Measurements from ENCODE around the gene CEMIP2.
"Not testable (repeated sequence)": the region's sequence is repeated elsewhere in the genome, so short reads cannot be mapped to it uniquely, and the experiment has no call there.

Gene CEMIP2

DNA sequence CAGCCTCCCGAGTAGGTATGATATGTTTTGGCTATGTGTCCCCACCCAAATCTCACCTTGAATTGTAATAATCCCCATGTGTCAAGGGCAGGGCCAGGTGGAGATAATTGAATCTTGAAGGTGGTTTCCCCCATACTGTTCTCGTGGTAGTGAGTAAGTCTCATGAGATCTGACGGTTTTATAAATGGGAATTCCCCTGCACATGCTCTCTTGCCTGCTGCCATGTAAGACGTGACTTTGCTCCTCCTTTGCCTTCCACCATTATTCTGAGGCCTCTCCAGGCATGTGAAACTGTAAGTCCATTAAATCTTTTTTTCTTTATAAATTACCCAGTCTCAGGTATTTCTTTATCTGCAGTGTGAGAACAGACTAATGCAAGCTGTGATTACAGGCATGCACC is 111.0 kb downstream of the CEMIP2 start:
- H3K27me3 ChIP-seq (ENCODE audit: control insufficient read depth in 2 of 2, insufficient read depth in 2 of 2, low read length in 2 of 2); H3K4me1 ChIP-seq (ENCODE audit: control insufficient read depth in 2 of 2, insufficient read depth in 2 of 2, low read length in 2 of 2); H3K9me3 ChIP-seq (ENCODE audit: control insufficient read depth in 2 of 2, low read length in 2 of 2); H3K36me3 ChIP-seq (ENCODE audit: control insufficient read depth in 2 of 2, insufficient read depth in 2 of 2, low read length in 2 of 2); H3K9ac ChIP-seq (ENCODE audit: low read depth in 1 of 2, low read length in 2 of 2); H3K27ac ChIP-seq (ENCODE audit: low read depth in 2 of 2, low read length in 2 of 2); H3K4me3 ChIP-seq (ENCODE audit: low read length in 2 of 2): not testable (repeated sequence)

DNA sequence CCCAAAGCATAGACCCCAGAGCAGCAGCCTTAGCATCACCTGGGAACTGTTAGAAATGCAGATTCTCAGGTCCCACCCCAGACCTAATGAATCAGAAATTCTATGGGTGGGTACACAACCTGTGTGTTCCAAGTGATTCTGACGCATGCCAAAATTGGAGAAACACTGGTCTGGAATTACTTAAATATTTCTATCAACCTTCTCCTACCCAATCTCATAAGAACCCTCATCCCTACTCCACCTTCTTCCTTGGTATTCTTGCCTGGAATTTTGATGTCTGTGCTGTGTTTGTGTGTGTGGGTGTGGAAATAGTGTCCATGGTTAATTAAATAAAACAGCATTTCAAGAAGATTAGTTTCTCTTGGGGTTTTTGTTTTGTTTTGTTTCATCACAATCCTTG is 111.8 kb downstream of the CEMIP2 start:
- Histone ChIP-seq H3K4me3 (ENCODE audit: low read length in 2 of 2) (no peak overlapping the region), H3K9ac (ENCODE audit: low read depth in 1 of 2, low read length in 2 of 2) (no peak overlapping the region), H3K27ac (ENCODE audit: low read depth in 2 of 2, low read length in 2 of 2) (no peak overlapping the region), H3K9me3 (ENCODE audit: control insufficient read depth in 2 of 2, low read length in 2 of 2) (no peaks in the 10 kb centered on the region), H3K4me1 (ENCODE audit: control insufficient read depth in 2 of 2, insufficient read depth in 2 of 2, low read length in 2 of 2) (no peaks in the 10 kb centered on the region), H3K36me3 (ENCODE audit: control insufficient read depth in 2 of 2, insufficient read depth in 2 of 2, low read length in 2 of 2) (no peaks in the 10 kb centered on the region), H3K27me3 (ENCODE audit: control insufficient read depth in 2 of 2, insufficient read depth in 2 of 2, low read length in 2 of 2) (no peaks in the 10 kb centered on the region)

DNA sequence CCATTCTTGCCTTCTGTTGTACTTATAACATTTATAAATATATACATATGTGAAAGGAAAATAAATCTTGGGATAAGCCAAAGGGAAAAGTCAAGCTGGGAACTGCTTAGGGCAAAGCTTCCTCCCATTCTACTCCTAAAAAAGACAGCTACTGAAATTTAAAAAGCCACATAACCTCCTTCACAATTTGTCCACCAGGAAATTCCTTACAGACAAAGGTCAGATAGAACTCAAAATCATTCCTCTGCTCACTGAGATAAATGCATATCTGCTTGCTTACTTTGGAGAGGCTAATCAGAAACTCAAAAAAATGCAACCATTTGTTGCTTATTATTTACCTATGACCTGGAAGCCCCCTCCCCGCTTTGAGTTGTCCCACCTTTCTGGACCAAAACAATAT is 112.5 kb downstream of the CEMIP2 start:
- no peaks in the 10 kb centered on the region for H3K27me3 ChIP-seq (ENCODE audit: control insufficient read depth in 2 of 2, insufficient read depth in 2 of 2, low read length in 2 of 2)
- H3K27ac ChIP-seq (ENCODE audit: low read depth in 2 of 2, low read length in 2 of 2) = no peak overlapping the region
- H3K4me3 ChIP-seq (ENCODE audit: low read length in 2 of 2) = no peak overlapping the region
- no peaks in the 10 kb centered on the region for H3K36me3 ChIP-seq (ENCODE audit: control insufficient read depth in 2 of 2, insufficient read depth in 2 of 2, low read length in 2 of 2)
- H3K4me1 ChIP-seq (ENCODE audit: control insufficient read depth in 2 of 2, insufficient read depth in 2 of 2, low read length in 2 of 2) = no peaks in the 10 kb centered on the region
- no peak overlapping the region for H3K9ac ChIP-seq (ENCODE audit: low read depth in 1 of 2, low read length in 2 of 2)
- H3K9me3 ChIP-seq (ENCODE audit: control insufficient read depth in 2 of 2, low read length in 2 of 2) = no peaks in the 10 kb centered on the region

DNA sequence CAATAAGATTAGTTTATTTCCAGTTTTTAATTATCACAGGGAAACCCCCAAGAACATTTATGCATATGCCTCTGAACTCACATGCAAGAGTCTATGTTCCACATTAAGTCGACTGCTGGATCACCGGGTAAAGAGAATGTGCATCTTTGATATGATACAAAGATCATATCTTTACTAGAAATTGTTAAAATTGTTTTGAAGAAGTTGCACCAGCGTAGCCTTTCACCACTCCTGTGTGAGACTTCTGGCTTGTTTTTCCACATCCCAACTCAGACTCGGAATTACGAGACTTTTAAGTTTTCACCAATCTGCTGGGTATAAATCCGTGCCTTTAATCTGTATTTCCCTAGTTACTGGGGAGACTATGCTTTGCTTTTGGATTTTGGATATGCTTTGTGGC is 113.2 kb downstream of the CEMIP2 start:
- H3K27me3 ChIP-seq (ENCODE audit: control insufficient read depth in 2 of 2, insufficient read depth in 2 of 2, low read length in 2 of 2) = no peaks in the 10 kb centered on the region

DNA sequence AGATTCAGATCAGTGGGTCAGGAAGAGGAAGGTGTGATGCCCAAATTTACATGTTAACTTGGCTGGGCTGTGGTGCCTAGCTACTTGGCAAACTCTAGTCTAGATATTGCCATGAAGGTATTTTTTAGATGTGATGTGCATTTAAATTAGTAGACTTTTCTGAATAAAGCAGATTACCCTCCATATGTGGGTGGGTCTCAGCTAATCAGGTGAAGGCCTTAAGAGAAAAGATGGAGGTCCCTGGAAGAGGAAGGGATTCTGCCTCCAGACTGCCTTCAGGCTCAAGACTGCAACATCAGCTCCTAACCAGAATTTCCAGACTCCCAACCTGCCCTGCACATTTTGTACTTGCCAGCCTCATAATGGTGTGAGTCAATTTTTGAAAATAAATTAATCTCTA is 115.8 kb downstream of the CEMIP2 start:
- H3K27me3 ChIP-seq (ENCODE audit: control insufficient read depth in 2 of 2, insufficient read depth in 2 of 2, low read length in 2 of 2) = no peaks in the 10 kb centered on the region
- H3K27ac ChIP-seq (ENCODE audit: low read depth in 2 of 2, low read length in 2 of 2) = no peak overlapping the region
- H3K4me3 ChIP-seq (ENCODE audit: low read length in 2 of 2) = no peak overlapping the region
- H3K36me3 ChIP-seq (ENCODE audit: control insufficient read depth in 2 of 2, insufficient read depth in 2 of 2, low read length in 2 of 2) = no peaks in the 10 kb centered on the region
- peaks cover 2 to 3% of the 10 kb centered on the region in 2 donors for H3K4me1 ChIP-seq (ENCODE audit: control insufficient read depth in 2 of 2, insufficient read depth in 2 of 2, low read length in 2 of 2)
- no peak overlapping the region for H3K9ac ChIP-seq (ENCODE audit: low read depth in 1 of 2, low read length in 2 of 2)
- H3K9me3 ChIP-seq (ENCODE audit: control insufficient read depth in 2 of 2, low read length in 2 of 2) = no peaks in the 10 kb centered on the region

More for the DNA sequence above, 113.2 kb downstream of the CEMIP2 start:
- no peaks in the 10 kb centered on the region for H3K4me1 ChIP-seq (ENCODE audit: control insufficient read depth in 2 of 2, insufficient read depth in 2 of 2, low read length in 2 of 2)
- H3K4me3 ChIP-seq (ENCODE audit: low read length in 2 of 2) = no peak overlapping the region
- no peak overlapping the region for H3K9ac ChIP-seq (ENCODE audit: low read depth in 1 of 2, low read length in 2 of 2)
- H3K9me3 ChIP-seq (ENCODE audit: control insufficient read depth in 2 of 2, low read length in 2 of 2) = no peaks in the 10 kb centered on the region
- H3K36me3 ChIP-seq (ENCODE audit: control insufficient read depth in 2 of 2, insufficient read depth in 2 of 2, low read length in 2 of 2) = no peaks in the 10 kb centered on the region
- H3K27ac ChIP-seq (ENCODE audit: low read depth in 2 of 2, low read length in 2 of 2) = no peak overlapping the region

DNA sequence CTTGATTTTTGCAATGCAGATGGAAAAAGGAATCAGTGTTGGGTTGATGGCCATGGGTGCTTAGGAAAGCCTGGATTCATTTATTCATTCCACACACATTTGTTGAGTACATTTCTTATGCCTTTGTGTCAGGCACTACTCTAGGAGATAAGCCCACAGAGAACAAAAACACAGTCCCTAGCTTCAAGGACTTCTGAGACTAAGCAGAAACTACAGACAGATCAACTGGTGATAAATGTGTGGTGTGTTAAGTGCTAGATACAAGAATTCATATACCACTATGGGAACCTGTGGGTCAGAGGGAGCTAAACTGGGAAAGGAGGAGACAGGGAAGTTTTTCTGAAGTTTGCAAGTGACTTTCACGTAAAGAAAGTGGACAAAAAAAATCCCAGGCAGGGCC is 119.9 kb downstream of the CEMIP2 start:
- Histone ChIP-seq H3K9me3 (ENCODE audit: control insufficient read depth in 2 of 2, low read length in 2 of 2) (no peaks in the 10 kb centered on the region), H3K9ac (ENCODE audit: low read depth in 1 of 2, low read length in 2 of 2) (no peak overlapping the region), H3K36me3 (ENCODE audit: control insufficient read depth in 2 of 2, insufficient read depth in 2 of 2, low read length in 2 of 2) (no peaks in the 10 kb centered on the region), H3K27me3 (ENCODE audit: control insufficient read depth in 2 of 2, insufficient read depth in 2 of 2, low read length in 2 of 2) (no peaks in the 10 kb centered on the region), H3K4me1 (ENCODE audit: control insufficient read depth in 2 of 2, insufficient read depth in 2 of 2, low read length in 2 of 2) (peaks cover 9 to 10% of the 10 kb centered on the region in 2 donors), H3K27ac (ENCODE audit: low read depth in 2 of 2, low read length in 2 of 2) (no peak overlapping the region), H3K4me3 (ENCODE audit: low read length in 2 of 2) (no peak overlapping the region)

DNA sequence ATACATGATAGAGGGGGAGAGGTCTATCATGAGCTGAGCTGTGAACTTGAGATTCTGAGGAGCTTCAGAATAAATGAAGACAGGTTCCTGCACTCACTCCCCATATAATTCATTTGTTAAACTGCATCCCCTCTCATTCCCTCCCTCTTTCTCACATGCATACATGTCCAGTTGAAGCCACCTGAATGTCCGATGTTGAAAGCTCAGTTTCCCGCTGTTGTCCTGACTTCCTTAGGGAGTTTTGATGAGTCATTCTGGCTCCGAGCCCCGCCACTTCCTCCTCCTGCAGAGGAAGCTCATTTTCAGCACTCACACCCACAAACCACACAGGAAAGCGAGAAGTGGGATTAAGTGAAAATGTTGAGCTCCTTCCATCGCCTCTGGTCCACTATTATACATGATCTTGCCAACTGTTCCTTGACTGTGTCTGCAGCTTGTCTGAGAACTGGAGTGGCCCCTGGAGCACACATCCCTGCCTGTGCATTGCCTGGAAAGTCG is 121.2 kb downstream of the CEMIP2 start:
- Histone ChIP-seq H3K9ac (ENCODE audit: low read depth in 1 of 2, low read length in 2 of 2) (no peak overlapping the region), H3K4me1 (ENCODE audit: control insufficient read depth in 2 of 2, insufficient read depth in 2 of 2, low read length in 2 of 2) (peaks cover 9 to 10% of the 10 kb centered on the region in 2 donors)

DNA sequence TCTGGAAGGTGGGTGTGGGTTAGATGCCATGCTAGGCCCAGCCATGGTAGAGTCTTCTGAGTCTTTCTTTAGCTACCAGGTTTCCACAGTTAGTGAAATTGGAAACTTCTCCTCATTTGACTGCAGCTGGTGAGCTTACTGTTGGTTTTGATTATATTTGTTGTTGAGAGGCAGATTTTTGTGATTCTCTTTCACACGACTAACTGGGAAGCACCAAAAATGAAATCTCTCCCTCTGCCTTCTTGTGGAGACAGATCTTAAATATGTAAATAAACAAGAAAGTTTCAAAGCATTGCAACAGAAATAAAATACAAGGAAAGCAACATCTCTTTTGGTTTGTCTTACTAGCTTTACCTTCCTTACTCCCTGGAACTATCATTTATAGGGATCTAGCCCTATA is 122.2 kb downstream of the CEMIP2 start:
- no peaks in the 10 kb centered on the region for H3K27me3 ChIP-seq (ENCODE audit: control insufficient read depth in 2 of 2, insufficient read depth in 2 of 2, low read length in 2 of 2)
- no peaks in the 10 kb centered on the region for H3K9me3 ChIP-seq (ENCODE audit: control insufficient read depth in 2 of 2, low read length in 2 of 2)
- H3K36me3 ChIP-seq (ENCODE audit: control insufficient read depth in 2 of 2, insufficient read depth in 2 of 2, low read length in 2 of 2) = no peaks in the 10 kb centered on the region
- no peak overlapping the region for H3K27ac ChIP-seq (ENCODE audit: low read depth in 2 of 2, low read length in 2 of 2)
- H3K4me3 ChIP-seq (ENCODE audit: low read length in 2 of 2) = no peak overlapping the region
- peaks cover 9 to 10% of the 10 kb centered on the region in 2 donors for H3K4me1 ChIP-seq (ENCODE audit: control insufficient read depth in 2 of 2, insufficient read depth in 2 of 2, low read length in 2 of 2)
- no peak overlapping the region for H3K9ac ChIP-seq (ENCODE audit: low read depth in 1 of 2, low read length in 2 of 2)

More for the DNA sequence above, 121.2 kb downstream of the CEMIP2 start:
- peak overlapping the region in 1 of 2 donors; percentile 24 for H3K4me3 ChIP-seq (ENCODE audit: low read length in 2 of 2)
- no peaks in the 10 kb centered on the region for H3K9me3 ChIP-seq (ENCODE audit: control insufficient read depth in 2 of 2, low read length in 2 of 2)
- no peak overlapping the region for H3K27ac ChIP-seq (ENCODE audit: low read depth in 2 of 2, low read length in 2 of 2)
- H3K36me3 ChIP-seq (ENCODE audit: control insufficient read depth in 2 of 2, insufficient read depth in 2 of 2, low read length in 2 of 2) = no peaks in the 10 kb centered on the region
- H3K27me3 ChIP-seq (ENCODE audit: control insufficient read depth in 2 of 2, insufficient read depth in 2 of 2, low read length in 2 of 2) = no peaks in the 10 kb centered on the region

DNA sequence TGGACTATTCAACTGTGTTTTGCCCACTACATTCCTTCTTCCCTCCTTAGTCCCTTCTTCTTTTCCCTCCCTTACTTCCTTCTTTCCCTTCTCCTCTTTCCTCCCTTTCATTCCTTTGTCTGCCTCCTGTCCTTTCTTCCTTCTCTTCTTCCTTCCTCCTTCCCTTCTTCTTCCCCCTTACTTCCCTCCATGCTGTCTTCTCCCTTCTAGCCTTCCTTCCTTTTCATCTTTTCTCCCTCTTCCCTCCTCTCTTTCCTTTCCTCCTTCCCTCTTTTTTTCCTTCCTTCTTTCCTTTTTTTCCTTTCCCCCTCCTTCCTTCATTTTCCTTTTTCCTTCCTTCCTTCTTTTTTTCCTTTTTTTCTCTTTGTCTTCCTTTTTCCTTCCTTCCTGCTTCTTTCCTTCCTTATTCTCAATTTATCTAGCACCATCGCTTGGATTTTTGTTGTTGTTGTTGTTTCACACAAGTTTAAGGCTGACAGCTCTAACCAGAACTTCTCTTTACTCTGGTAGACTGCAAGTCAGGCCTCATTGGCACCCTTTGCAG is 123.4 kb downstream of the CEMIP2 start:
- no peaks in the 10 kb centered on the region for H3K36me3 ChIP-seq (ENCODE audit: control insufficient read depth in 2 of 2, insufficient read depth in 2 of 2, low read length in 2 of 2)
- H3K9ac ChIP-seq (ENCODE audit: low read depth in 1 of 2, low read length in 2 of 2) = no peak overlapping the region
- H3K27ac ChIP-seq (ENCODE audit: low read depth in 2 of 2, low read length in 2 of 2) = no peak overlapping the region
- H3K27me3 ChIP-seq (ENCODE audit: control insufficient read depth in 2 of 2, insufficient read depth in 2 of 2, low read length in 2 of 2) = no peaks in the 10 kb centered on the region
- peaks cover 9 to 10% of the 10 kb centered on the region in 2 donors for H3K4me1 ChIP-seq (ENCODE audit: control insufficient read depth in 2 of 2, insufficient read depth in 2 of 2, low read length in 2 of 2)
- no peak overlapping the region for H3K4me3 ChIP-seq (ENCODE audit: low read length in 2 of 2)
- H3K9me3 ChIP-seq (ENCODE audit: control insufficient read depth in 2 of 2, low read length in 2 of 2) = no peaks in the 10 kb centered on the region

DNA sequence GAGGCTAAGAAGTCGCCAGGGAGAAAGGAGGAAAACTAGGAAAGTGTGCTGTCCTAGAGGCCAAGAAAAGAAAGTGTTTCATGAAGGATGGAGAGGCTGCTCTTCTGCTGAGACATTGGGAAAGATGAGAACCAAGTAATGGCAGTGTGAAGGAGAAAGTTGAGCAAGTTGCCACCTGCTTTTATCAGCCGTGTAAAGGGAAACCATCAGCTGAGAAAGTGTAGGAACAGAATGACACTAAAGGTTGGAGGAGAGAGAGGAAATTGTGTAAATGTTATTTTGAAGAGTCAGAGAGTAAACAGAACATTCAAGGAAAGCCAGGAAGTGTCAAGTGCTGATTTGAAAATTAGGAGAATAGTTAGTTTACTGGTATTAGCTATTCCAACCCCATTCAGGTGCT is 125.0 kb downstream of the CEMIP2 start:
- Histone ChIP-seq H3K9me3 (ENCODE audit: control insufficient read depth in 2 of 2, low read length in 2 of 2) (no peaks in the 10 kb centered on the region), H3K27ac (ENCODE audit: low read depth in 2 of 2, low read length in 2 of 2) (no peak overlapping the region), H3K4me3 (ENCODE audit: low read length in 2 of 2) (no peak overlapping the region), H3K9ac (ENCODE audit: low read depth in 1 of 2, low read length in 2 of 2) (no peak overlapping the region), H3K36me3 (ENCODE audit: control insufficient read depth in 2 of 2, insufficient read depth in 2 of 2, low read length in 2 of 2) (no peaks in the 10 kb centered on the region), H3K4me1 (ENCODE audit: control insufficient read depth in 2 of 2, insufficient read depth in 2 of 2, low read length in 2 of 2) (peaks cover 9 to 10% of the 10 kb centered on the region in 2 donors), H3K27me3 (ENCODE audit: control insufficient read depth in 2 of 2, insufficient read depth in 2 of 2, low read length in 2 of 2) (no peaks in the 10 kb centered on the region)

DNA sequence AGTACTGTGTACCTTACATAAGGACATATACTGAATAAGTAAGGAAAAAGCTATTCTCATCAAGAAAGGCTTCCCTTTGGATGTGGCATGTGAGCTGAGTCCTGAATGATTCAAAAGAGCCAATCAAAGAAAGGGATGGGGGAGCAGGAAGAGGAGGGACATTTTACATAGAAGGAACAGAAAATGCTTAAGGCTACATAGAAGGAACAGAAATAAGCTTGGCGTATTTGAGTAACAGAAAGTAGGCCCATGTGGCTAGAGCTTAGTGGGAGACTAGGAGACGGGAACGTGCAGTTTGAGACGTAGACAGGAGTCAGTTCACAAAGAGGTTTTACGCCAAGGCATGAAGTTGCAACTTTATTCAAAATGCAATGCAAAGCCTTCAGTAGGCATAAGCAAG is 126.3 kb downstream of the CEMIP2 start:
- H3K36me3 ChIP-seq (ENCODE audit: control insufficient read depth in 2 of 2, insufficient read depth in 2 of 2, low read length in 2 of 2) = no peaks in the 10 kb centered on the region
- peaks cover 2 to 3% of the 10 kb centered on the region in 2 donors for H3K4me1 ChIP-seq (ENCODE audit: control insufficient read depth in 2 of 2, insufficient read depth in 2 of 2, low read length in 2 of 2)
- no peak overlapping the region for H3K9ac ChIP-seq (ENCODE audit: low read depth in 1 of 2, low read length in 2 of 2)
- no peaks in the 10 kb centered on the region for H3K9me3 ChIP-seq (ENCODE audit: control insufficient read depth in 2 of 2, low read length in 2 of 2)
- no peak overlapping the region for H3K27ac ChIP-seq (ENCODE audit: low read depth in 2 of 2, low read length in 2 of 2)
- H3K27me3 ChIP-seq (ENCODE audit: control insufficient read depth in 2 of 2, insufficient read depth in 2 of 2, low read length in 2 of 2) = no peaks in the 10 kb centered on the region
- H3K4me3 ChIP-seq (ENCODE audit: low read length in 2 of 2) = no peak overlapping the region

Measured in mucosa of rectum (tissue), 2 donors.